Keratinocyte (primary cell): ENCODE measurements around the gene PLXDC1. TPM values are rescaled to one million over a fixed set of nuclear protein-coding genes. Genes with fewer than 3 reads are reported as not detected.

Experiments used
- DNase-seq: peaks from one replicate; pipeline ENCODE4 v3.0.0-alpha.2; 2011; ENCODE audit warnings: low read depth, missing footprints, low spot score
- FAIRE-seq: peaks from 2 replicates; lab custom pipeline; 2011; peaks lifted over from hg19 to GRCh38; lab: Jason Lieb, UNC
- H2AFZ ChIP-seq: 2 replicates; pipeline ENCODE4 v1.6.0; 2012; ENCODE audit warnings: low read length, control low read depth, inconsistent platforms; ENCODE audit not compliant: control insufficient read depth
- H3K27ac ChIP-seq: 2 replicates; pipeline ENCODE4 v1.5.1; 2011; ENCODE audit warnings: low read length; ENCODE audit not compliant: control insufficient read depth, insufficient read depth
- H3K27me3 ChIP-seq: 3 replicates; pipeline ENCODE4 v1.6.0; 2011; ENCODE audit warnings: low read length; ENCODE audit not compliant: control insufficient read depth, insufficient read depth; ENCODE audit errors: extremely low read depth
- H3K36me3 ChIP-seq, 2 experiments: 2 replicates in 1 of 2; 3 replicates in 1 of 2; pipeline ENCODE4 v1.5.1; 2011; ENCODE audit warnings: low read length in 2 of 2, mild to moderate bottlenecking in 1 of 2; ENCODE audit not compliant: control insufficient read depth in 2 of 2, insufficient read depth in 2 of 2; ENCODE audit errors: extremely low read depth in 1 of 2
- H3K4me1 ChIP-seq: 3 replicates; pipeline ENCODE4 v1.5.1; 2011; ENCODE audit warnings: low read length; ENCODE audit not compliant: control insufficient read depth, insufficient read depth; ENCODE audit errors: extremely low read depth
- H3K4me2 ChIP-seq: 3 replicates; pipeline ENCODE4 v1.6.0; 2011; ENCODE audit warnings: low read depth, low read length; ENCODE audit not compliant: control insufficient read depth, insufficient read depth; ENCODE audit errors: extremely low read depth
- H3K4me3 ChIP-seq, 3 experiments: fragments of 200-600 bp in 1 of 3; sonication (generic) in 1 of 3; 2 replicates in 2 of 3; 3 replicates in 1 of 3; pipeline ENCODE4 v1.5.1; 2011 to 2016; ENCODE audit warnings: low read length in 3 of 3, mild to moderate bottlenecking in 3 of 3, control low read depth in 2 of 3, inconsistent platforms in 1 of 3, low read depth in 1 of 3, mixed read lengths in 1 of 3, mixed run types in 1 of 3, moderate library complexity in 1 of 3; ENCODE audit not compliant: control insufficient read depth in 2 of 3, insufficient read depth in 2 of 3; ENCODE audit errors: extremely low read depth in 1 of 3
- H3K79me2 ChIP-seq: 2 replicates; pipeline ENCODE4 v1.6.0; 2012; ENCODE audit warnings: low read length; ENCODE audit not compliant: control insufficient read depth, insufficient read depth
- H3K9ac ChIP-seq: 3 replicates; pipeline ENCODE4 v1.6.0; 2011; ENCODE audit warnings: low read length; ENCODE audit not compliant: control insufficient read depth, insufficient read depth; ENCODE audit errors: extremely low read depth
- H3K9me1 ChIP-seq: 3 replicates; pipeline ENCODE4 v1.6.0; 2011; ENCODE audit warnings: low read length; ENCODE audit not compliant: control insufficient read depth, insufficient read depth; ENCODE audit errors: extremely low read depth
- H3K9me3 ChIP-seq: 2 replicates; pipeline ENCODE4 v1.5.1; 2012; ENCODE audit warnings: low read depth, low read length; ENCODE audit not compliant: control insufficient read depth
- H4K20me1 ChIP-seq: 3 replicates; pipeline ENCODE4 v1.6.0; 2011; ENCODE audit warnings: low read length; ENCODE audit not compliant: control insufficient read depth, insufficient read depth; ENCODE audit errors: extremely low read depth
- EZH2 ChIP-seq: IDR thresholded peaks from one replicate; pipeline ENCODE4 v1.6.1; 2012; ENCODE audit warnings: inconsistent platforms, mild to moderate bottlenecking, low read length, moderate library complexity
- dilution Hi-C: fragments of 300-500 bp; cut with MboI; formaldehyde crosslinking; loops from one replicate; pipeline ENCODE4 v1.7.0; 2020; ENCODE audit warnings: low sequenced_read_pairs; ENCODE audit not compliant: extremely low pct_ligation_motif_present
- polyA plus RNA-seq, 5 experiments: library from polyadenylated mRNA; depleted of rRNA in 3 of 5; stranded (reverse) in 3 of 5; stranded (forward) in 1 of 5; unstranded in 1 of 5; fragments of >200 nt; gene quantifications; 1 replicate in 1 of 5; 2 replicates in 3 of 5; 3 replicates in 1 of 5; pipeline versions ENCODE4 v1.2.1 to v1.2.3, GENCODE V29; 2011 to 2012; ENCODE audit warnings: missing spikeins in 2 of 5, low read depth in 1 of 5, low replicate concordance in 1 of 5
- TF ChIP-seq, protein P1 (sequence below), 3 experiments: IDR thresholded peaks in 1 of 3; conservative IDR thresholded peaks in 1 of 3; optimal IDR thresholded peaks in 1 of 3; 2 replicates in 2 of 3; 3 replicates in 1 of 3; pipeline versions ENCODE3 to v1.5.1; 2011; ENCODE audit warnings: low read length in 3 of 3, mild to moderate bottlenecking in 3 of 3, moderate library complexity in 2 of 3, control low read depth in 1 of 3, inconsistent platforms in 1 of 3; ENCODE audit not compliant: insufficient read depth in 2 of 3; ENCODE audit errors: extremely low read depth in 1 of 3

Gene PLXDC1
- polyA plus RNA-seq, 1 donor (not counting 4 experiments of a cell fraction or from before 2014, with no cell fraction given), result 0.35 TPM

DNA sequence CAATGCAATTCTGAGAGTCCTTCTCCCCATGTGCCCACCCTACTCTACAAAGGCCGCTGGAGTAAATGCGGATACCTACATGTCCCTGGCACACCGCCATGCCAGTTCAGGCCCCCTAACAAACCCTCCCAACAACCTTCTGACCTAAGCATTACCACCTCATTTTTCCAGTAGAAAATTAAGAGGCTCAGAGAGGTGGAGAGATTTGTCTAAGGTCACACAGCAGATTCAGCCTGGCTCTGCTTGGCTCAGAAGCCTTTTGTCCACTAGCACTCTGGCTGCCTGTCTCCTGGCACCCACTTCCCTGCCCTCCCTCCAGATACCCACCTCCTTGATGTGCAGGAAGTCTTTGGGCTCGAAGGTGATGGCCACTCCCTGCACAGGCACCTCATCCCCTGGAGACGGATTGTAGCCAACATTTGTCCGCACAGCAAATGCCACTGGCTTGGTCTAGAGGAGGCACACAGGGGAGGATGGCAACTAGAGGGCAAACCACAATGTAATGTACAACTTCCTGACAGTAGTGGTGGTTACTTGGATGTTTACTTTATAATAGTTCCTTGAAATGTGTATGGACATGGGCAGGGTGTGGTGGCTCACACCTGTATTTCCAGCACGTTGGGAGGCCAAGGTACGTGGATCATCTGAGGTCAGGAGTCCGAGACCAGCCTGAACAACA, 35.9 kb upstream of the PLXDC1 start:
- H3K36me3 ChIP-seq, result peaks cover 20 to 34% of the 10 kb centered on the region in 2 experiments
- no peak for TF ChIP-seq EZH2
- TF ChIP-seq, protein P1, sequence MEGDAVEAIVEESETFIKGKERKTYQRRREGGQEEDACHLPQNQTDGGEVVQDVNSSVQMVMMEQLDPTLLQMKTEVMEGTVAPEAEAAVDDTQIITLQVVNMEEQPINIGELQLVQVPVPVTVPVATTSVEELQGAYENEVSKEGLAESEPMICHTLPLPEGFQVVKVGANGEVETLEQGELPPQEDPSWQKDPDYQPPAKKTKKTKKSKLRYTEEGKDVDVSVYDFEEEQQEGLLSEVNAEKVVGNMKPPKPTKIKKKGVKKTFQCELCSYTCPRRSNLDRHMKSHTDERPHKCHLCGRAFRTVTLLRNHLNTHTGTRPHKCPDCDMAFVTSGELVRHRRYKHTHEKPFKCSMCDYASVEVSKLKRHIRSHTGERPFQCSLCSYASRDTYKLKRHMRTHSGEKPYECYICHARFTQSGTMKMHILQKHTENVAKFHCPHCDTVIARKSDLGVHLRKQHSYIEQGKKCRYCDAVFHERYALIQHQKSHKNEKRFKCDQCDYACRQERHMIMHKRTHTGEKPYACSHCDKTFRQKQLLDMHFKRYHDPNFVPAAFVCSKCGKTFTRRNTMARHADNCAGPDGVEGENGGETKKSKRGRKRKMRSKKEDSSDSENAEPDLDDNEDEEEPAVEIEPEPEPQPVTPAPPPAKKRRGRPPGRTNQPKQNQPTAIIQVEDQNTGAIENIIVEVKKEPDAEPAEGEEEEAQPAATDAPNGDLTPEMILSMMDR (optimal IDR thresholded peaks at IDR 0.05 in 1 of 3, IDR thresholded peaks at IDR 0.05 in 1 of 3, conservative IDR thresholded peaks at IDR 0.05 in 1 of 3; ENCODE audit: extremely low read depth in 1 of 3, insufficient read depth in 2 of 3, low read length in 3 of 3), result no peak
- dilution Hi-C loops, result no loop called here
- FAIRE-seq, result no peak
- no peak overlapping the region for H2AFZ ChIP-seq
- no peak for DNase-seq
- H3K4me2 ChIP-seq, result no peak overlapping the region
- no peak overlapping the region for H3K9ac ChIP-seq
- no peak overlapping the region for H3K4me3 ChIP-seq
- H3K9me3 ChIP-seq, result no peaks in the 10 kb centered on the region
- H3K27ac ChIP-seq, result no peak overlapping the region
- no peaks in the 10 kb centered on the region for H3K9me1 ChIP-seq
- H4K20me1 ChIP-seq, result no peaks in the 10 kb centered on the region
- H3K27me3 ChIP-seq, result no peaks in the 10 kb centered on the region
- no peaks in the 10 kb centered on the region for H3K4me1 ChIP-seq
- no peaks in the 10 kb centered on the region for H3K79me2 ChIP-seq

DNA sequence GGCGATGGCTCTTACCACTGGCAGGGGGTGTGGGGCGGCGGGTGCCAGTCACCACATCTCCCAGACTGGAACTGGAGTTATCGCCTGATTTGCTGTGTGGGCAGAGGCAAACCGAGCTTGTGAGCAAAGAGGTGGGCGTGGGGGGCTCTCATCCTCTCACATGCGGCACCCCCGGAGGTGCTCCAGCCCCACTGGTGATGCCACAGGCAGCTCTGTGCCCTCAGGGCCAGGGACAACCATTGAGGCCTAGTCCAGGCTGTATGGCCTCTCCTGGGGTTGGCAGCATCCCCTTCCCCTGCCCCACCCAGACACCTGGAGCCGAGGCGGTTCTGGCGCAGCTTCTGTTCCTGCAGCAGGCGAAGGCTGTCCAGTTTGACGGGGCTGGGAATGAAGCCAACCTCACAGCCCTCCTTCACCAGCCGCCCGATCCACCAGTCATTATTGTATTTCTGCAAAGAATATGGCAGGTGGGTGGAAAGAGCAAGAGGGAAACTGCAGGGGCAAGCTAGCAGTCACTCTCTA, 35.1 kb upstream of the PLXDC1 start:
- no peak overlapping the region for H3K9ac ChIP-seq
- H3K4me1 ChIP-seq, result no peaks in the 10 kb centered on the region
- H3K9me3 ChIP-seq, result no peaks in the 10 kb centered on the region
- FAIRE-seq, result no peak
- H3K4me3 ChIP-seq, result no peak overlapping the region
- no peak overlapping the region for H3K4me2 ChIP-seq
- dilution Hi-C loops, result no loop called here
- no peak overlapping the region for H2AFZ ChIP-seq
- H3K9me1 ChIP-seq, result no peaks in the 10 kb centered on the region
- no peaks in the 10 kb centered on the region for H3K79me2 ChIP-seq
- no peak for DNase-seq
- TF ChIP-seq EZH2, result no peak
- TF ChIP-seq, protein P1 (optimal IDR thresholded peaks at IDR 0.05 in 1 of 3, IDR thresholded peaks at IDR 0.05 in 1 of 3, conservative IDR thresholded peaks at IDR 0.05 in 1 of 3; ENCODE audit: extremely low read depth in 1 of 3, insufficient read depth in 2 of 3, low read length in 3 of 3), result no peak
- no peak overlapping the region for H3K27ac ChIP-seq
- H4K20me1 ChIP-seq, result no peaks in the 10 kb centered on the region
- no peaks in the 10 kb centered on the region for H3K27me3 ChIP-seq
- peaks cover 20 to 30% of the 10 kb centered on the region in 2 experiments for H3K36me3 ChIP-seq
